ENCODE results near the gene AASS. TPM values are rescaled to one million over a fixed set of nuclear protein-coding genes. Genes with fewer than 3 reads are reported as not detected.
A peak's percentile ranks its signal among the peaks of the same experiment; 100 is the strongest.

AASS gene
- total and polyA plus RNA-seq, 2 experiments from 2014 or later: 368 to 789 TPM

- no peak for TF ChIP-seq REST (IDR thresholded peaks at IDR 0.05; ENCODE audit: unreplicated experiment)
- TF ChIP-seq, protein P1, sequence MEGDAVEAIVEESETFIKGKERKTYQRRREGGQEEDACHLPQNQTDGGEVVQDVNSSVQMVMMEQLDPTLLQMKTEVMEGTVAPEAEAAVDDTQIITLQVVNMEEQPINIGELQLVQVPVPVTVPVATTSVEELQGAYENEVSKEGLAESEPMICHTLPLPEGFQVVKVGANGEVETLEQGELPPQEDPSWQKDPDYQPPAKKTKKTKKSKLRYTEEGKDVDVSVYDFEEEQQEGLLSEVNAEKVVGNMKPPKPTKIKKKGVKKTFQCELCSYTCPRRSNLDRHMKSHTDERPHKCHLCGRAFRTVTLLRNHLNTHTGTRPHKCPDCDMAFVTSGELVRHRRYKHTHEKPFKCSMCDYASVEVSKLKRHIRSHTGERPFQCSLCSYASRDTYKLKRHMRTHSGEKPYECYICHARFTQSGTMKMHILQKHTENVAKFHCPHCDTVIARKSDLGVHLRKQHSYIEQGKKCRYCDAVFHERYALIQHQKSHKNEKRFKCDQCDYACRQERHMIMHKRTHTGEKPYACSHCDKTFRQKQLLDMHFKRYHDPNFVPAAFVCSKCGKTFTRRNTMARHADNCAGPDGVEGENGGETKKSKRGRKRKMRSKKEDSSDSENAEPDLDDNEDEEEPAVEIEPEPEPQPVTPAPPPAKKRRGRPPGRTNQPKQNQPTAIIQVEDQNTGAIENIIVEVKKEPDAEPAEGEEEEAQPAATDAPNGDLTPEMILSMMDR (conservative IDR thresholded peaks at IDR 0.05; ENCODE audit: low read depth in 2 of 2): no peak
Observed at GRCh38 chr7:122136639-122137245, 7.3 kb downstream of the AASS start (continued).

GRCh38 chr7:122136078-122136477 lies 8.0 kb downstream of the AASS start:
- peaks cover 54% of the 10 kb centered on the region for H3K4me1 ChIP-seq (ENCODE audit: insufficient read depth)
- H4K20me1 ChIP-seq (replicated peaks; ENCODE audit: insufficient read depth): peaks cover 88% of the 10 kb centered on the region
- H3K4me3 ChIP-seq: peak overlapping the region; percentile 87
- DNase-seq (ENCODE audit: low spot score) (no peak), ATAC-seq (no peak)
- H3K4me2 ChIP-seq: peak overlapping the region; percentile 91
- H2AFZ ChIP-seq: no peak overlapping the region
- H3K9me3 Mint-ChIP-seq: no peaks in the 10 kb centered on the region
- H3K4me1 Mint-ChIP-seq: peaks cover 45% of the 10 kb centered on the region
- H3K4me3 Mint-ChIP-seq: peak overlapping the region; percentile 44
- peaks cover 32% of the 10 kb centered on the region; the same call in 1 of the 2 replicates for H3K36me3 ChIP-seq (ENCODE audit: insufficient read depth)
- H3K27ac Mint-ChIP-seq: no peak overlapping the region
- H3K27me3 ChIP-seq (ENCODE audit: insufficient read depth): no peaks in the 10 kb centered on the region
- peak overlapping the region; percentile 56; the same call in 1 of the 2 replicates for H3K27ac ChIP-seq (ENCODE audit: low read depth)
- no peaks in the 10 kb centered on the region for H3F3A ChIP-seq (replicated peaks; ENCODE audit: low read depth)
- H3K27me3 Mint-ChIP-seq (ENCODE audit: insufficient read depth, low read depth, poor library complexity): peaks cover 2% of the 10 kb centered on the region
- peaks cover 84% of the 10 kb centered on the region for H3K36me3 Mint-ChIP-seq (ENCODE audit: low read depth)
- peaks cover 100% of the 10 kb centered on the region for H3K79me2 ChIP-seq (replicated peaks; ENCODE audit: insufficient read depth)
- no peaks in the 10 kb centered on the region for H3K9me2 ChIP-seq (ENCODE audit: insufficient read depth)
- no peak for TF ChIP-seq NANOG (IDR thresholded peaks at IDR 0.05; ENCODE audit: borderline replicate concordance)
- no peak for TF ChIP-seq CREB1 (CRISPR knock-in tag; IDR thresholded peaks at IDR 0.05; ENCODE audit: low read depth)
- TF ChIP-seq, protein P2, sequence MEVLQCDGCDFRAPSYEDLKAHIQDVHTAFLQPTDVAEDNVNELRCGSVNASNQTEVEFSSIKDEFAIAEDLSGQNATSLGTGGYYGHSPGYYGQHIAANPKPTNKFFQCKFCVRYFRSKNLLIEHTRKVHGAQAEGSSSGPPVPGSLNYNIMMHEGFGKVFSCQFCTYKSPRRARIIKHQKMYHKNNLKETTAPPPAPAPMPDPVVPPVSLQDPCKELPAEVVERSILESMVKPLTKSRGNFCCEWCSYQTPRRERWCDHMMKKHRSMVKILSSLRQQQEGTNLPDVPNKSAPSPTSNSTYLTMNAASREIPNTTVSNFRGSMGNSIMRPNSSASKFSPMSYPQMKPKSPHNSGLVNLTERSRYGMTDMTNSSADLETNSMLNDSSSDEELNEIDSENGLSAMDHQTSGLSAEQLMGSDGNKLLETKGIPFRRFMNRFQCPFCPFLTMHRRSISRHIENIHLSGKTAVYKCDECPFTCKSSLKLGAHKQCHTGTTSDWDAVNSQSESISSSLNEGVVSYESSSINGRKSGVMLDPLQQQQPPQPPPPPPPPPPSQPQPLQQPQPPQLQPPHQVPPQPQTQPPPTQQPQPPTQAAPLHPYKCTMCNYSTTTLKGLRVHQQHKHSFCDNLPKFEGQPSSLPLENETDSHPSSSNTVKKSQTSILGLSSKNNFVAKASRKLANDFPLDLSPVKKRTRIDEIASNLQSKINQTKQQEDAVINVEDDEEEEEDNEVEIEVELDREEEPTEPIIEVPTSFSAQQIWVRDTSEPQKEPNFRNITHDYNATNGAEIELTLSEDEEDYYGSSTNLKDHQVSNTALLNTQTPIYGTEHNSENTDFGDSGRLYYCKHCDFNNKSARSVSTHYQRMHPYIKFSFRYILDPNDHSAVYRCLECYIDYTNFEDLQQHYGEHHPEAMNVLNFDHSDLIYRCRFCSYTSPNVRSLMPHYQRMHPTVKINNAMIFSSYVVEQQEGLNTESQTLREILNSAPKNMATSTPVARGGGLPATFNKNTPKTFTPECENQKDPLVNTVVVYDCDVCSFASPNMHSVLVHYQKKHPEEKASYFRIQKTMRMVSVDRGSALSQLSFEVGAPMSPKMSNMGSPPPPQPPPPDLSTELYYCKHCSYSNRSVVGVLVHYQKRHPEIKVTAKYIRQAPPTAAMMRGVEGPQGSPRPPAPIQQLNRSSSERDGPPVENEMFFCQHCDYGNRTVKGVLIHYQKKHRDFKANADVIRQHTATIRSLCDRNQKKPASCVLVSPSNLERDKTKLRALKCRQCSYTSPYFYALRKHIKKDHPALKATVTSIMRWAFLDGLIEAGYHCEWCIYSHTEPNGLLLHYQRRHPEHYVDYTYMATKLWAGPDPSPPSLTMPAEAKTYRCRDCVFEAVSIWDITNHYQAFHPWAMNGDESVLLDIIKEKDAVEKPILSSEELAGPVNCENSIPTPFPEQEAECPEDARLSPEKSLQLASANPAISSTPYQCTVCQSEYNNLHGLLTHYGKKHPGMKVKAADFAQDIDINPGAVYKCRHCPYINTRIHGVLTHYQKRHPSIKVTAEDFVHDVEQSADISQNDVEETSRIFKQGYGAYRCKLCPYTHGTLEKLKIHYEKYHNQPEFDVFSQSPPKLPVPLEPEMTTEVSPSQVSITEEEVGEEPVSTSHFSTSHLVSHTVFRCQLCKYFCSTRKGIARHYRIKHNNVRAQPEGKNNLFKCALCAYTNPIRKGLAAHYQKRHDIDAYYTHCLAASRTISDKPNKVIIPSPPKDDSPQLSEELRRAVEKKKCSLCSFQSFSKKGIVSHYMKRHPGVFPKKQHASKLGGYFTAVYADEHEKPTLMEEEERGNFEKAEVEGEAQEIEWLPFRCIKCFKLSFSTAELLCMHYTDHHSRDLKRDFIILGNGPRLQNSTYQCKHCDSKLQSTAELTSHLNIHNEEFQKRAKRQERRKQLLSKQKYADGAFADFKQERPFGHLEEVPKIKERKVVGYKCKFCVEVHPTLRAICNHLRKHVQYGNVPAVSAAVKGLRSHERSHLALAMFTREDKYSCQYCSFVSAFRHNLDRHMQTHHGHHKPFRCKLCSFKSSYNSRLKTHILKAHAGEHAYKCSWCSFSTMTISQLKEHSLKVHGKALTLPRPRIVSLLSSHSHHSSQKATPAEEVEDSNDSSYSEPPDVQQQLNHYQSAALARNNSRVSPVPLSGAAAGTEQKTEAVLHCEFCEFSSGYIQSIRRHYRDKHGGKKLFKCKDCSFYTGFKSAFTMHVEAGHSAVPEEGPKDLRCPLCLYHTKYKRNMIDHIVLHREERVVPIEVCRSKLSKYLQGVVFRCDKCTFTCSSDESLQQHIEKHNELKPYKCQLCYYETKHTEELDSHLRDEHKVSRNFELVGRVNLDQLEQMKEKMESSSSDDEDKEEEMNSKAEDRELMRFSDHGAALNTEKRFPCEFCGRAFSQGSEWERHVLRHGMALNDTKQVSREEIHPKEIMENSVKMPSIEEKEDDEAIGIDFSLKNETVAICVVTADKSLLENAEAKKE (CRISPR knock-in tag; IDR thresholded peaks at IDR 0.05): no peak
- no peak for TF ChIP-seq ZNF114 (CRISPR knock-in tag; IDR thresholded peaks at IDR 0.05)
- TF ChIP-seq, protein P1 (conservative IDR thresholded peaks at IDR 0.05; ENCODE audit: low read depth in 2 of 2): no peak
- no peak for TF ChIP-seq STAT1 (IDR thresholded peaks at IDR 0.05; ENCODE audit: unreplicated experiment)
- no peak for TF ChIP-seq EZH2phosphoT487 (IDR thresholded peaks at IDR 0.05; ENCODE audit: unreplicated experiment)
- no peak for TF ChIP-seq ZNF331 (CRISPR knock-in tag; IDR thresholded peaks at IDR 0.05; ENCODE audit: low read depth)
- TF ChIP-seq JUNB (IDR thresholded peaks at IDR 0.05; ENCODE audit: unreplicated experiment): no peak

Data from GM23338 (cell line).